HFF-Myc (cell line): Measurements from ENCODE around the gene RAB1B.
"Not testable (repeated sequence)": the region's sequence is repeated elsewhere in the genome, so short reads cannot be mapped to it uniquely, and the experiment has no call there.

Experiments used
- DNase-seq: peaks from one replicate; pipeline ENCODE4 v3.0.0-alpha.2; 2011; ENCODE audit warnings: low read depth; ENCODE audit errors: extremely low read depth
- H3K4me3 ChIP-seq: replicated peaks from 2 replicates; pipeline ENCODE4 v1.5.1; 2011; ENCODE audit warnings: low read depth, mild to moderate bottlenecking, control low read depth, low read length
- TF ChIP-seq, protein P1 (sequence below): IDR thresholded peaks from 2 replicates; pipeline ENCODE4 v1.5.1; 2012; ENCODE audit warnings: mild to moderate bottlenecking, low read depth, low read length, control low read depth; ENCODE audit errors: missing control alignments

Gene RAB1B

DNA sequence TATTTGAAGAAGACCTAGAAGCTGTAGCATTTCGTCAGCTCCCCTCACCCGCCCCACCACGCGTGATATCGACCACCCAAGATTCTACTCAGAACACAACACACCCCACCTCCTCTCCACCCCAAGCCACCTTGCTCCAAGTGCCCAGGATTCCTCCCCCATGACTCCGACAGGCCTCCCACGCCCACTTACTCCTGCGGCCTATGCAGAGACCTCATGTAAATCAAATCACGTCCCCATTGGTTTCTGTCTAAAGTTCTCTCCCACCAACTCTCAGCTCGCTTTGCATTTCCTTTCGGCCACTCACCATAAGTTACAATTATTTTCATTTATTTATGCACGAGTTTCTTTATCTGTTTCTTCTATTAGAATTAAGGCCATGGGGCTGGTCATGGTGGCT, 34.2 kb downstream of the RAB1B start:
- H3K4me3 ChIP-seq: no peak overlapping the region
- DNase-seq: no peak
- TF ChIP-seq, protein P1, sequence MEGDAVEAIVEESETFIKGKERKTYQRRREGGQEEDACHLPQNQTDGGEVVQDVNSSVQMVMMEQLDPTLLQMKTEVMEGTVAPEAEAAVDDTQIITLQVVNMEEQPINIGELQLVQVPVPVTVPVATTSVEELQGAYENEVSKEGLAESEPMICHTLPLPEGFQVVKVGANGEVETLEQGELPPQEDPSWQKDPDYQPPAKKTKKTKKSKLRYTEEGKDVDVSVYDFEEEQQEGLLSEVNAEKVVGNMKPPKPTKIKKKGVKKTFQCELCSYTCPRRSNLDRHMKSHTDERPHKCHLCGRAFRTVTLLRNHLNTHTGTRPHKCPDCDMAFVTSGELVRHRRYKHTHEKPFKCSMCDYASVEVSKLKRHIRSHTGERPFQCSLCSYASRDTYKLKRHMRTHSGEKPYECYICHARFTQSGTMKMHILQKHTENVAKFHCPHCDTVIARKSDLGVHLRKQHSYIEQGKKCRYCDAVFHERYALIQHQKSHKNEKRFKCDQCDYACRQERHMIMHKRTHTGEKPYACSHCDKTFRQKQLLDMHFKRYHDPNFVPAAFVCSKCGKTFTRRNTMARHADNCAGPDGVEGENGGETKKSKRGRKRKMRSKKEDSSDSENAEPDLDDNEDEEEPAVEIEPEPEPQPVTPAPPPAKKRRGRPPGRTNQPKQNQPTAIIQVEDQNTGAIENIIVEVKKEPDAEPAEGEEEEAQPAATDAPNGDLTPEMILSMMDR: no peak

DNA sequence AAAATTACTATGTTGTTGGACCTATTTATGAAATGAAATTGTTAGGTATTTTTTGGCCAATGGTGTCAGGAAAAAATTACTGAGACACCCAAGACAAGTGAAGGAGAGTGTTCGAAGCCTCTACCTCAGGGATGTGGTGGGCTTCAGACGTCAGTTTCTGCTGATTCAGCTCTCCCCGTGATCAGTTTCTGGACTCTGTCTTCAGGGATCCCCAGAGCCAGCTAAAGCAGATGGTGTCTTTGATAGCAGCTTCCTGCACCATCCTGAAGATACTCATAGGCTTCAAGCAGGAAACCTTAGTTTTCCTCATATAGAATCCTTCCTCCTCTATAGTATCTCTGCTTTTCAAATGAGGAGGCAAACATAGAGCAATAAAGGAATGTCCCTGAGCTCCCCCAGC, 41.0 kb downstream of the RAB1B start:
- TF ChIP-seq, protein P1: no peak
- no peak overlapping the region for H3K4me3 ChIP-seq
- DNase-seq: no peak

DNA sequence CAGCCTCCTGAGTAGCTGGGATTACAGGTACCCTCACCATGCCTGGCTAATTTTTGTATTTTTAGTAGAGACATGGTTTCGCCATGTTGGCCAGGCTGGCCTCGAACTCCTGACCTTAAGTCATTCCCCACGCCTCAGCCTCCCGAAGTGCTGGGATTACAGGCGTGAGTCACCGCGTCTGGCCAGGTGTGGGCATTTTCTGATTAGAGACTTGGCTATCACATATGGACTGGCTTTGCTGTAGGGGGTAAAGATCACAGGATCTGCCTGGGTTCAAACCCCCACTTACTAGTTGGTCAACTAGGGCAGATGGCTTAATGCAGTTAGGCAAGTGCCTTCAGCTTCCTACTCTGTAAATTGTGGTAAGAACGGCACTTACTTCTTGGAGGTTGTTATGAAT, 41.9 kb downstream of the RAB1B start:
- no peak overlapping the region for H3K4me3 ChIP-seq
- DNase-seq: no peak
- TF ChIP-seq, protein P1: no peak

DNA sequence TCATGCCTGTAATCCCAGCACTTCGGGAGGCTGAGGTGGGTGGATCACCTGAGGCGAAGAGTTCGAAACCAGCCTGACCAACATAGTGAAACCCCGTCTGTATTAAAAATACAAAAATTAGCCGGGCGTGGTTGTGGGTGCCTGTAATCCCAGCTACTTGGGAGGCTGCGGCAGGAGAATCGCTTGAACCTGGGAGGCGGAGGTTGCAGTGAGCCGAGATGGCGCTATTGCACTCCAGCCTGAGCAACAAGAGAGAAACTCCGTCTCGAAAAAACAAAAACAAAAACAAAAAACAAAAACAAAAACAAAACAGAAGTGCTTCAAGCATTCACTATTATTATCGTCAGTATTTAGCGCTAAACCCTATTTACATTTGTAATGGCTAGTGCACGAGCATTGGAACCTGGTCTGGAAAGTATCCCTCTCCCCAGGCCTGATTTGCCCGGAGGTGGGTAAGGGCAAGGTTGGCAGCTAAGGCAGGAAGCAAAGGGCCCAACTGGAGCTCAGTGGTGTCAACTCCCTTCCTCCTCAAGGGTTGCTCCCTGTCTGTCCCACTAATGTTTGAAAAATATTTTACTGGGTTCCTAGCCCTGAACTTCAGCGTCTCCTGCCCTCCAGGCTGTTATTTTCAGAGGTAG, 42.5 kb downstream of the RAB1B start:
- not testable (repeated sequence) for H3K4me3 ChIP-seq, DNase-seq

DNA sequence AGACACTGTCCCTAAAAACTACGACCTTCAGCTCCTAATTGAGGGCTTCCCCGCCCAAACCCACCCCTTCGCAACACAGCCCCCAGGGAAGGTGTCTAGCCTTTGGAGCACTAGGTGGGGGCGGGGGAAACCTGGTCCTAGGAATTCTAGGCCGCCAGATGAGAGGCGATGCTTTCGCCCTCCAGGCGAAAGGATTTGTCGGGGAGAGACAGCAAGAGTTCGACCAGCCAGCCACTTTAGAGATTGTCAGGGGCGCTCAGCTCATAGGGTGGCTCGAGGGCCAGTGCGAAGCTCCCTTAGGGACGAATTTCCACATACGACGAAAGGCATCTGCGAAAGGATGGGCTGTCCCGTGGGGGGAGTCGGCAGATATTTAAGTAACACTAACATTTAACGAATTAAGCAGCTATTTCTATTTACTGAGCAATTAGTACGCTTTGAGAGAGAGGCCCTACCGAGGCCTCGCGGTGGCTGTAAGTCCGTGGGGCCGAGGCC, 43.1 kb downstream of the RAB1B start:
- peak overlapping the region; percentile 47 for H3K4me3 ChIP-seq
- TF ChIP-seq, protein P1: peak; percentile 93
- no peak for DNase-seq

DNA sequence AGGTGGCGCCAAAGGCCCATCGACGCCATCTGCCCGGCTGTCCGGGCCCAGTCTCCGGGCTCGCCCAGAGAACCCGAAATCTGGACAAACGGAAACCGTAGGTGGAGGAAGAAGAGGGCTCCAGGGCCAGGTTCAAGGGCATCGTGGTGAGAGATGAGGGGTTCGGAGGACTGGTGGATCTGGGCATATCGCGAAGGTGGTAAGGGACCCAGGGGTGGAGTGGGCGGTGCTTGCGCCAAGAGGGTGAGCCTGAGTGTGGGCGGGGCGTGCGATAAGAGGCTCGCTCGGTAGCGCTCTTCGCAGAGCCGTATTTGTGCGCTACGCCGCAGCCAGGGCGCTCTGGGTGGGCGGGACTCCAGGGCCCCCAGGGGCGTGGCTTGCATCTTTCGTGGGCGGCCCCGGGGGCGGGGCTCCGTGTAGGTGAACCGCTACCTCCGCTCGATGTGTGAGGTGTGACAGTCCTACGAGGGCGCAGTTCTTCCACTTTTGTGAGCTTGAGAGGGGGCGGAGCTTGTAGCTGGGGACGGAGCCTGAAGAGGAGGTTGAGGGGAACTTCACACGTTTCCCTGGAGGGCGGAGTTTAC, 43.6 kb downstream of the RAB1B start:
- TF ChIP-seq, protein P1: no peak
- H3K4me3 ChIP-seq: peak overlapping the region; percentile 47
- no peak for DNase-seq

DNA sequence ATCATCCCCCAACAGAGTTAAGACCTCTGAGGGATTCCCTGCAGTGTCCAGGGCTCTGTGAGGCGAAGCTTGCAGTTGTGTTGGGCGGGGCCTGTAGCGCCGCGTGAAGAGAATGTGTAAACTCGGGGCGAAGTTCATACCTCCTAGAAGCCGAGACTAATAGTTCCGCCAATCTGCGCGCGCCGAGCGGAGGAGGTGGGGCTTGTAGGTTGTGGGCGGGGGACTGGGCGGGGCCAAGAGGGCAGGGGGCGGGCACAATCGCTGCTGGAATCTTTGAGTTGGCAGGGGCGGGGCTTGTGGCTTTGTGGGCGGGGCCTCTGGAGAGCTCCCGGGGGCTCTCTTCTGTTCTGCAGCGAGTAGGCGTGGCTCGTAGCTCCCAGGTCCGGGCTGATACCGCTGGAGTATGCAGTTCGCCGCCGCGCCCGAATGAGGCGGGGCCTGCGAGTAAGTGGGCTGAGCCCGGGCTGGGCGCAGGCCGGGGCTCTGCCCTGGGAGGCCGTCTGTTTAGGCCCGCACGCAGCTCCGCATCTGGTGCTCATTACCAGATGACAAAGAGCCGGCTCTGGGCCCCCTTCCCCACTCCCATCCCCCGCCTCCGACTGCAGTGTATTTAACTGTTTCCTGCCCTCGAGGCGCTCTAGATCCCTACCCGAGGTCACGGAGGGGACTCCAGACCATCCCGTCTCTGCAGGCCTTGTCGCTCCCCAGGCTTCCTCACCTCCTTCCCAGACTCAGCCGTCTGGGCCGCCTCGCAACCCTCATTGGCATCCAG, 44.3 kb downstream of the RAB1B start:
- H3K4me3 ChIP-seq: peak overlapping the region; percentile 58
- peak; percentile 95 for DNase-seq
- TF ChIP-seq, protein P1: no peak
